Measurements from ENCODE around the gene DRC3. TPM values are rescaled to one million over a fixed set of nuclear protein-coding genes. Genes with fewer than 3 reads are reported as not detected.
A peak's percentile ranks its signal among the peaks of the same experiment; 100 is the strongest.
"Not testable (repeated sequence)": the region's sequence is repeated elsewhere in the genome, so short reads cannot be mapped to it uniquely, and the experiment has no call there.

DRC3 gene
- total RNA-seq, 1 donor from 2014 or later, result 0.43 TPM

DNA sequence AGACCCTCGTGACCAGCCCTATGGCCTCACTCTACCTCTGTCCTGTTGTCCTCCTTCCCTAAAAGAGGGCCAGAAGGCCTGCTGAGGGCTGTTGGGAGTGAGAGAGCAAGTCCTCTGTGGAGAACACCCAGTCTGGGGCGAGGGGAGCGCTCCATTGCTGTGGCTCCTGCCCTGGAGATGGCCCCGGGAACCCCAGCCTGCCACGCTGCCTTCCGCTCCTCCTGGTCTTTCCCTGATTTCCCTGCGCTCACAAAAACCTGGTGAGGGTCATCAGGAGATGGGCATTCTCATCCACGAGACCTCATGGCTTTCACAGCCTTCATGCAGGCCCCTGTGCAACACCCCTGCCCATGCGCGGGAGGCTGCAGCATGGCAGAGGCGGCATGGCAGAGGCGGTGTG is 21.2 kb downstream of the DRC3 start:
- Histone ChIP-seq H3K36me3 (ENCODE audit: insufficient read depth, low read length) (no peaks in the 10 kb centered on the region), H3K9ac (ENCODE audit: low read length) (no peak overlapping the region), H3K27ac (ENCODE audit: low read depth, low read length) (no peak overlapping the region), H2AFZ (ENCODE audit: low read depth, low read length) (no peak overlapping the region), H3K27me3 (ENCODE audit: insufficient read depth, low read length) (no peaks in the 10 kb centered on the region), H3K9me3 (ENCODE audit: insufficient read depth, low read depth, low read length) (no peaks in the 10 kb centered on the region), H3K79me2 (ENCODE audit: insufficient read depth, low read length) (no peaks in the 10 kb centered on the region), H3K4me2 (ENCODE audit: low read length) (no peak overlapping the region), H3K4me3 (ENCODE audit: insufficient read depth, low read depth, low read length) (no peak overlapping the region), H3K4me1 (ENCODE audit: insufficient read depth, low read length) (peaks cover 18% of the 10 kb centered on the region), H4K20me1 (ENCODE audit: insufficient read depth, low read length) (no peaks in the 10 kb centered on the region)
- peak overlapping the region; percentile 34 for H3K27ac Mint-ChIP-seq (ENCODE audit: unreplicated experiment)
- no peak for TF ChIP-seq EZH2 (IDR thresholded peaks at IDR 0.05; ENCODE audit: insufficient read depth, low read length)
- TF ChIP-seq, protein P1, sequence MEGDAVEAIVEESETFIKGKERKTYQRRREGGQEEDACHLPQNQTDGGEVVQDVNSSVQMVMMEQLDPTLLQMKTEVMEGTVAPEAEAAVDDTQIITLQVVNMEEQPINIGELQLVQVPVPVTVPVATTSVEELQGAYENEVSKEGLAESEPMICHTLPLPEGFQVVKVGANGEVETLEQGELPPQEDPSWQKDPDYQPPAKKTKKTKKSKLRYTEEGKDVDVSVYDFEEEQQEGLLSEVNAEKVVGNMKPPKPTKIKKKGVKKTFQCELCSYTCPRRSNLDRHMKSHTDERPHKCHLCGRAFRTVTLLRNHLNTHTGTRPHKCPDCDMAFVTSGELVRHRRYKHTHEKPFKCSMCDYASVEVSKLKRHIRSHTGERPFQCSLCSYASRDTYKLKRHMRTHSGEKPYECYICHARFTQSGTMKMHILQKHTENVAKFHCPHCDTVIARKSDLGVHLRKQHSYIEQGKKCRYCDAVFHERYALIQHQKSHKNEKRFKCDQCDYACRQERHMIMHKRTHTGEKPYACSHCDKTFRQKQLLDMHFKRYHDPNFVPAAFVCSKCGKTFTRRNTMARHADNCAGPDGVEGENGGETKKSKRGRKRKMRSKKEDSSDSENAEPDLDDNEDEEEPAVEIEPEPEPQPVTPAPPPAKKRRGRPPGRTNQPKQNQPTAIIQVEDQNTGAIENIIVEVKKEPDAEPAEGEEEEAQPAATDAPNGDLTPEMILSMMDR (IDR thresholded peaks at IDR 0.05; ENCODE audit: insufficient read depth, low read depth, low read length), result no peak
- H3K36me3 Mint-ChIP-seq (ENCODE audit: low read depth, unreplicated experiment), result peaks cover 3% of the 10 kb centered on the region
- no peaks in the 10 kb centered on the region for H3K9me3 Mint-ChIP-seq (ENCODE audit: unreplicated experiment)
- H3K4me3 Mint-ChIP-seq (ENCODE audit: unreplicated experiment), result no peak overlapping the region
- H3K4me1 Mint-ChIP-seq (ENCODE audit: low read depth, unreplicated experiment), result peaks cover 13% of the 10 kb centered on the region
- no peak for DNase-seq (ENCODE audit: low read depth)
- FAIRE-seq, result no peak
- H3K27me3 Mint-ChIP-seq (ENCODE audit: low read depth, unreplicated experiment), result peaks cover 12% of the 10 kb centered on the region

DNA sequence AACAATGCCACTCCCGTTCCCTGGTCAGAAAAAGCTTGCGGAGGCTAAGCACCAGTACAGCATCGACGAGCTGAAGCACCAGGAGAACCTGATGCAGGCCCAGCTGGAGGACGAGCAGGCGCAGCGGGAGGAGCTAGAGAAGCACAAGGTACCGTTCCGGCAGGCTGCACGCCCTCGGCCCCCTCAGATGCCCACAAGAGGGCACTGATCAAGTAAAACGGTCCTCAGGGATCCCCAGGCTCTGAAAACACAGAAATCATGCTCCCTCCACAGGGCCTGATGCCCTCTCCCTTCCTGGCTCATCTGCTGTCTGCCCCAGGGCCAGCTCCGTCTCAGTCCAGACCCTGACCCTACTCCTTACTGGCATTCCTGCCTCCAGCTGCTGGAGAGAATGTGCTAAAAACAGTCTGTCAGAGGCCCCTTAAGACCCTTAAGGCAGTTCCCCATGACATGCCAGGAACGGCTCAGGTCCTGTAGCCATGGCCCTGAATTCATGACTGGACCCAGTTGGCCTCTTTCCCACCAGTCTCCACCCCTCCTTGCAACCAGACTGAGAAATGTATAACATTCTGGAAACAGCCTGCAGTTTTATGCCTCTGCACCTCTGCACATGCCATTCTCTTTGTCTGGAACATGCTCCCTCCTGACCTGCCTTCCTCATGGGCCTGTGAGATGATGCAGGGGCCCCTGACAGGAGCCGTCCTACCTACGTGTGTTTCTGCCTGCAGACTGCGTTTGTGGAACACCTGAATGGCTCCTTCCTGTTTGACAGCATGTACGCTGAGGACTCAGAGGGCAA is 21.8 kb downstream of the DRC3 start:
- no peaks in the 10 kb centered on the region for H3K36me3 ChIP-seq (ENCODE audit: insufficient read depth, low read length)
- TF ChIP-seq EZH2 (IDR thresholded peaks at IDR 0.05; ENCODE audit: insufficient read depth, low read length), result no peak
- TF ChIP-seq, protein P1 (IDR thresholded peaks at IDR 0.05; ENCODE audit: insufficient read depth, low read depth, low read length), result peak; percentile 29
- H3K27ac ChIP-seq (ENCODE audit: low read depth, low read length), result no peak overlapping the region
- no peak overlapping the region for H3K4me3 ChIP-seq (ENCODE audit: insufficient read depth, low read depth, low read length)
- peaks cover 22% of the 10 kb centered on the region for H3K4me1 ChIP-seq (ENCODE audit: insufficient read depth, low read length)
- FAIRE-seq, result no peak
- Mint-ChIP-seq H3K36me3 (ENCODE audit: low read depth, unreplicated experiment) (peaks cover 3% of the 10 kb centered on the region), H3K27me3 (ENCODE audit: low read depth, unreplicated experiment) (peaks cover 14% of the 10 kb centered on the region), H3K4me1 (ENCODE audit: low read depth, unreplicated experiment) (peaks cover 17% of the 10 kb centered on the region), H3K4me3 (ENCODE audit: unreplicated experiment) (no peak overlapping the region), H3K27ac (ENCODE audit: unreplicated experiment) (no peak overlapping the region), H3K9me3 (ENCODE audit: unreplicated experiment) (no peaks in the 10 kb centered on the region)
- no peaks in the 10 kb centered on the region for H3K79me2 ChIP-seq (ENCODE audit: insufficient read depth, low read length)
- no peaks in the 10 kb centered on the region for H4K20me1 ChIP-seq (ENCODE audit: insufficient read depth, low read length)
- H2AFZ ChIP-seq (ENCODE audit: low read depth, low read length), result no peak overlapping the region
- no peaks in the 10 kb centered on the region for H3K9me3 ChIP-seq (ENCODE audit: insufficient read depth, low read depth, low read length)
- H3K4me2 ChIP-seq (ENCODE audit: low read length), result no peak overlapping the region
- no peaks in the 10 kb centered on the region for H3K27me3 ChIP-seq (ENCODE audit: insufficient read depth, low read length)
- H3K9ac ChIP-seq (ENCODE audit: low read length), result no peak overlapping the region
- no peak for DNase-seq (ENCODE audit: low read depth)

DNA sequence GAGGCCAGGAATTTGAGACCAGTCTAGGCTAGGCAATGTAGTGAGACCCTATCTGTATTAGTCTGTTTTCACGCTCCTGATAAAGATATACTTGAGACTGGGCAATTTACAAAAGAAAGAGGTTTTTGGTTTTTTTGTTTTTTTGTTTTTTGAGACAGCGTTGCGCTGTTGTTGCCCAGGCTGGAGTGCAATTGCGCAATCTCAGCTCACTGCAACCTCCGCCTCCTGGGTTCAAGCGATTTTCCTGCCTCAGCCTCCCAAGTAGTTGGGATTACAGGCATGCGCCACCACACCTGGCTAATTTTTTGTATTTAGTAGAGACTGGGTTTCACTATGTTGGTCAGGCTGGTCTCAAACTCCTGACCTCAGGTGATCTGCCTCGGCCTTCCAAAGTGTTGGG is 23.2 kb downstream of the DRC3 start:
- H3K79me2 ChIP-seq (ENCODE audit: insufficient read depth, low read length); H3K4me3 ChIP-seq (ENCODE audit: insufficient read depth, low read depth, low read length); H3K9me3 Mint-ChIP-seq (ENCODE audit: unreplicated experiment); H3K9ac ChIP-seq (ENCODE audit: low read length); H3K27me3 ChIP-seq (ENCODE audit: insufficient read depth, low read length); H3K36me3 Mint-ChIP-seq (ENCODE audit: low read depth, unreplicated experiment); DNase-seq (ENCODE audit: low read depth); FAIRE-seq; H3K27ac ChIP-seq (ENCODE audit: low read depth, low read length); H4K20me1 ChIP-seq (ENCODE audit: insufficient read depth, low read length); H3K4me3 Mint-ChIP-seq (ENCODE audit: unreplicated experiment); H3K4me2 ChIP-seq (ENCODE audit: low read length); H3K27ac Mint-ChIP-seq (ENCODE audit: unreplicated experiment); H2AFZ ChIP-seq (ENCODE audit: low read depth, low read length); H3K9me3 ChIP-seq (ENCODE audit: insufficient read depth, low read depth, low read length); H3K36me3 ChIP-seq (ENCODE audit: insufficient read depth, low read length): not testable (repeated sequence)
- Mint-ChIP-seq H3K27me3 (ENCODE audit: low read depth, unreplicated experiment) (peaks cover 14% of the 10 kb centered on the region), H3K4me1 (ENCODE audit: low read depth, unreplicated experiment) (peaks cover 16% of the 10 kb centered on the region)
- H3K4me1 ChIP-seq (ENCODE audit: insufficient read depth, low read length), result peaks cover 13% of the 10 kb centered on the region
